Left lobe of liver (tissue), 2 donors: Measurements from ENCODE around the gene NSFL1C. TPM values are rescaled to one million over a fixed set of nuclear protein-coding genes. Genes with fewer than 3 reads are reported as not detected.

Source experiments
- ATAC-seq: fragments of 200-7000 bp; cut with Tn5 transposase; one replicate; pipeline ENCODE4 v1.9.1; 2020; ENCODE audit warnings: mild to moderate bottlenecking, moderate library complexity
- DNase-seq: peaks from one replicate; pipeline ENCODE4 v3.0.0-alpha.2; 2020; ENCODE audit warnings: low spot score
- total RNA-seq: library from RNA; stranded (reverse); gene quantifications from one replicate; pipeline ENCODE4 v1.2.1, GENCODE V29; 2021
- donor health status: DM: no; HTN: no; CAD: no; lungs with moderate emphysema.
- donor health status: DM: no; HTN: yes; CAD: no.

NSFL1C gene
- total RNA-seq, 1 donor from 2014 or later = 43.5 TPM

DNA sequence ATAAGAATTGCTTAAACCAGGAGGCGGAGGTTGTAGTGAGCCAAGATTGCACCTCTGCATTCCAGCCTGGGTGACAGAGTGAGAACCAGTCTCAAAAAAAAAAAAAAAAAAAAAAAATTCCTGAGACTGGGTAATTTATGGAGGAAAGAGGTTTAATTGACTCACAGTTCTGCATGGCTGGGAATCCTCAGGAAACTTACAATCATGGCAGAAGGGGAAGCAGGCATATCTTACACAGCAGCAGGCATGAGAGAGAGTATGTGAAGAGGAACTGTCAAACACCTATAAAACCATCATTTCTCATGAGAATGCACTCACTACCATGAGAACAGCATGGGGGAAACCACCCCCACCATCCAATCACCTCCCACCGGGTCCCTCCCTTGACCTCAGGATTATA is 72.0 kb downstream of the NSFL1C start:
- ATAC-seq = no peak

DNA sequence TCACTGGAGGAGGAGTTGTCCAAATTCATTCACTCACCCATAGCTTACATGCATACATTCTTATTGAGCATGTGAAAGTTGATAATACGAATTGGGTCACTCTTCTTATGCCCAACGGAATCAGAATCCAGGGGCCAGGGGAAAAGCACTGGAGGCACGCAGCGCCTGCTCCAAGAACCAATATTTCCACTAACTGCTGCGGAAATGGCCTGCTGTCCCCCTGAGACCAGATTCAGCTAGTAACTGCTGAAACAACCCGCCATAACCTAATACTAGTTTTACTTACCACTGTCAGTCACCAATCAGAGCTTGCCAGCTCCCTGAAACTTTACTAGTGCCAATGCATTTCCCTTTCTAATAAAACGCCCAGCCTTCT is 73.2 kb downstream of the NSFL1C start:
- peak; percentile 40 for DNase-seq
- no peak for ATAC-seq

More for the DNA sequence above, 72.0 kb downstream of the NSFL1C start:
- DNase-seq = no peak

DNA sequence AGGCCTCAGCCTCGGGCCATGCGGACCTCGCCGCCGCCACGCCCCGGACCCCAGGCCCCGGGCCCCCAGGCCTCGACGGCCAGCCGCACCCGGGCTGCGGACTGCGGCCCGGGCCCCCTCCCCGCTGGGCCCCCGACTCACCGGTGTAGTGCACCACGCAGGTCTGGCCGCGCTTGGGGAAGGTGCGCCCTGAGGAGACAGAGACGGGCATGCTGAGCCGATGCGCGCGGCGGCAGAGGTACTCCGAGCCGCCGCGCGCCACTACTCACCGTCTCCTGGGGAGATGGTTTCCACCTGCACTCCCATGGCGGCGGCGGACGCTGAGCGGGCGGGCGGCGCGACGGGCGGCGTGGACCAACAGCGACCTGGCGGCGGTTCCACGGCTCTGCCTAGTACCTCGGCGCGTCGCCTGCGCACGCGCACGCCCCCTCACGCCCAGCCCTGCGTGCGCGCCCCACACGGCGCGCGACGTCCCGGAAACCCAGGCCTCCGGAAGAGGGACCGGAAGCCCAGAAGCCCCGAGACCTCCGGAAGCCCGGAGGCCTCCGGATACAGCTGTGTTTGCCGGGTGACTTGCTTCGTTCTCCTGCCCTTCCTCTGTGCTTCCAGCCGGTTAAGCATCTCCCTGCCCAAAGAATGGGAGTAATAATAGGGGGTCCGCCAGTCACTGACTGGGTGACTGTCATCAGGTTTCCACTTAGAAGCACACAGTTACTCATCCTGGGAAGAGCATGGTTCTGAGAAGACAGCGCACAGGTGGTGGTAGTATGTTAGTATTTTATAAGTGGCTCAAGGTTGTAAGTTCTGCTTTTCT is 73.7 kb downstream of the NSFL1C start, which contains the start of gene FKBP1A:
FKBP1A (minus strand) TSS at position 362 of the 814 bp plus-strand sequence; CDS start at position 306, 56 bp downstream.
- ATAC-seq (peak; percentile 98), DNase-seq (peak; percentile 94)

DNA sequence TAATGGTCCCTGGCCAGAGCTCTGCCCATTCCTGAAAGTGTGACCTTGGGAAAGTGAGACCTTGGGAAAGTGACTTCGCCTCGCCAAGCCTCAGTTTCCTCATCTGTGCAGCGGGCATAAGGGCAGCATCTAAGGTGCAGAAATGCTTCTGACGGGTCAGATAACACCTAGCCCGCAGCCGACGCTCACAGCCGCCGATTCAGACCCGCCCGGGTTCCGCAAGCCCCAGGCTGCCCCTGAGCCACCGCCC is 74.3 kb downstream of the NSFL1C start:
- ATAC-seq (no peak), DNase-seq (no peak)

Other genes starting within 250 kb of the NSFL1C start
- gene RAD21L1, start 240.8 kb downstream of the NSFL1C start, total RNA-seq = not detected
- gene SNPH, start 200.6 kb downstream of the NSFL1C start, total RNA-seq = 0.20 TPM
- gene SDCBP2, start 137.7 kb downstream of the NSFL1C start, total RNA-seq = 6.4 TPM
- gene FKBP1A, start 73.8 kb downstream of the NSFL1C start, total RNA-seq = 61.5 TPM
- gene SIRPB2, start 24.6 kb upstream of the NSFL1C start, total RNA-seq = 0.50 TPM
- gene SIRPD, start 90.9 kb upstream of the NSFL1C start, total RNA-seq = not detected
- gene SIRPB1, start 153.2 kb upstream of the NSFL1C start, total RNA-seq = 0.40 TPM
- not detected for gene SIRPG, start 190.9 kb upstream of the NSFL1C start, total RNA-seq